Hypothalamus (tissue), 51 donors: Measurements from ENCODE around the gene DZIP1L.
"Not testable (repeated sequence)": the region's sequence is repeated elsewhere in the genome, so short reads cannot be mapped to it uniquely, and the experiment has no call there.

Experiments used
- DNase-seq, 51 donors: peaks; one replicate each; lab custom pipeline; 2025; lab: John Stamatoyannopoulos, UW

The DZIP1L gene

GRCh38 chr3:138114431-138114918 lies 933 bp downstream of the DZIP1L start:
- peak in 4 of 51 donors; percentile 4 to 34 (median 9) for DNase-seq

GRCh38 chr3:138113326-138113725 lies 2.1 kb downstream of the DZIP1L start:
- DNase-seq = no peak

GRCh38 chr3:138112362-138112761 lies 3.0 kb downstream of the DZIP1L start:
- no peak for DNase-seq

- DNase-seq = no peak
Measured at GRCh38 chr3:138105598-138105997, 9.8 kb downstream of the DZIP1L start.

GRCh38 chr3:138103466-138103865 lies 11.9 kb downstream of the DZIP1L start:
- DNase-seq = no peak

GRCh38 chr3:138101351-138101940 lies 14.0 kb downstream of the DZIP1L start:
- DNase-seq = not testable (repeated sequence)

GRCh38 chr3:138099417-138099816 lies 16.0 kb downstream of the DZIP1L start:
- no peak for DNase-seq

GRCh38 chr3:138097192-138098172 lies 17.9 kb downstream of the DZIP1L start:
- no peak for DNase-seq

GRCh38 chr3:138093721-138094120 lies 21.7 kb downstream of the DZIP1L start:
- DNase-seq = no peak

- DNase-seq = no peak
Measured at GRCh38 chr3:138092023-138092422, 23.4 kb downstream of the DZIP1L start.

- DNase-seq = no peak
Measured at GRCh38 chr3:138089091-138089490, 26.3 kb downstream of the DZIP1L start.

- not testable (repeated sequence) for DNase-seq
Measured at GRCh38 chr3:138085745-138086144, 29.7 kb downstream of the DZIP1L start.

- no peak for DNase-seq
Measured at GRCh38 chr3:138084196-138084595, 31.2 kb downstream of the DZIP1L start.

GRCh38 chr3:138082992-138083386 lies 32.4 kb downstream of the DZIP1L start:
- no peak for DNase-seq

- no peak for DNase-seq
Measured at GRCh38 chr3:138082085-138082991, 33.1 kb downstream of the DZIP1L start.

GRCh38 chr3:138081371-138082084 lies 33.9 kb downstream of the DZIP1L start:
- no peak for DNase-seq

- DNase-seq = no peak
Measured at GRCh38 chr3:138079901-138080300, 35.5 kb downstream of the DZIP1L start.

GRCh38 chr3:138078901-138079344 lies 36.5 kb downstream of the DZIP1L start:
- DNase-seq = no peak

- DNase-seq = no peak
Measured at GRCh38 chr3:138078096-138078495, 37.3 kb downstream of the DZIP1L start.

GRCh38 chr3:138072796-138073195 lies 42.6 kb downstream of the DZIP1L start:
- DNase-seq = no peak
